Nephron progenitor cell (in vitro differentiated cells): ENCODE data around the gene FEN1.

Source experiments
- DNase-seq: peaks from one replicate; pipeline ENCODE4 v3.0.0; 2021
- H3K27ac Mint-ChIP-seq: 2 replicates; pipeline ENCODE4 v1.8.0; 2021; ENCODE audit warnings: mild to moderate bottlenecking, moderate library complexity, mixed read lengths
- H3K27me3 Mint-ChIP-seq: 2 replicates; pipeline ENCODE4 v1.8.0; 2021; ENCODE audit warnings: mild to moderate bottlenecking, low read depth, mixed read lengths; ENCODE audit not compliant: poor library complexity
- H3K36me3 Mint-ChIP-seq: 2 replicates; pipeline ENCODE4 v1.8.0; 2021; ENCODE audit warnings: low read depth, mixed read lengths
- H3K4me1 Mint-ChIP-seq: 2 replicates; pipeline ENCODE4 v1.8.0; 2021; ENCODE audit warnings: mixed read lengths
- H3K4me3 Mint-ChIP-seq: 2 replicates; pipeline ENCODE4 v1.8.0; 2021; ENCODE audit warnings: mild to moderate bottlenecking, moderate library complexity, mixed read lengths
- H3K9me3 Mint-ChIP-seq: 2 replicates; pipeline ENCODE4 v1.8.0; 2021; ENCODE audit warnings: mild to moderate bottlenecking, moderate library complexity, mixed read lengths
- TF ChIP-seq, protein P1 (sequence below): fragments of 200-600 bp; sonication (generic); IDR thresholded peaks from 2 replicates; pipeline ENCODE4 v1.5.0; 2021; ENCODE audit warnings: antibody characterized with exemption

Gene FEN1, protein sequence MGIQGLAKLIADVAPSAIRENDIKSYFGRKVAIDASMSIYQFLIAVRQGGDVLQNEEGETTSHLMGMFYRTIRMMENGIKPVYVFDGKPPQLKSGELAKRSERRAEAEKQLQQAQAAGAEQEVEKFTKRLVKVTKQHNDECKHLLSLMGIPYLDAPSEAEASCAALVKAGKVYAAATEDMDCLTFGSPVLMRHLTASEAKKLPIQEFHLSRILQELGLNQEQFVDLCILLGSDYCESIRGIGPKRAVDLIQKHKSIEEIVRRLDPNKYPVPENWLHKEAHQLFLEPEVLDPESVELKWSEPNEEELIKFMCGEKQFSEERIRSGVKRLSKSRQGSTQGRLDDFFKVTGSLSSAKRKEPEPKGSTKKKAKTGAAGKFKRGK

DNA sequence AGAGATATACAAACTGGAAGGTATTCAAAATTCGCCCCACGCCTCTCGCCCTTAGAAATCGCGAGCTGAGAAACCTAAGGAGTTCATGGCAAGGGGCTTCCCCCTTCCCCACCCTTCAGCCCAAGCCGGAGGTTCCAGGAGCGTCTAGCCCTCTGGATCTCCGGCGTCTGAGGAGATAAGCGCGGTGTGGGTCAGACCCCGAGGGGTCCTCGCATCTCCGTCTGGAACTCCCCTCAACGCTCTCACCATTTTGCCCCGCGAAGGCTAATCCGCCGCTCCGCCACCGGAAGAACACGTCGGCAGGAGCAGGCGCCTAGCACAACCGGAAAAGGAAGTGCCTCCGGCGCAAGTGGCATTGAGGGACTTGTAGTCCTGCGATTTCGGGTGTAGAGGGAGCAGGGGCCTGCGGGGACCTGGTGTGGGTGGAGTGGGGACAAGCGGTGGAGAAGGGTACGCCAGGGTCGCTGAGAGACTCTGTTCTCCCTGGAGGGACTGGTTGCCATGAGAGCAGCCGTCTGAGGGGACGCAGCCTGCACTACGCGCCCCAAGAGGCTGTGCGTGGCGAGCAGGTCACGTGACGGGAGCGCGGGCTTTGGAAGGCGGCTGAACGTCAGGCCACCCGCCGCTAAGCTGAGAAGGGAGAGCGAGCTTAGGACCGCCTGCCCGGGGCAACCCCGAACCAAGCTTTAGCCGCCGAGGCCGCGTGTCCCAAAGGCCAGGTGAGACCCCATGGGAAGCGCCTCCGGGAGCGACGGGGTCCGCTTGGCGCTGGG lies at the start of gene FEN1, which contains the start of gene TMEM258:
Gene FEN1 (plus strand): TSS at position 602 of the 773 bp plus-strand sequence. CDS start 2,451 bp downstream, outside the sequence.
Gene TMEM258 (minus strand): TSS at position 290 of the 773 bp plus-strand sequence. CDS start 41 bp downstream, at position 249.
- Mint-ChIP-seq H3K4me1 (peaks cover 48% of the 10 kb centered on the region), H3K27me3 (no peaks in the 10 kb centered on the region), H3K36me3 (peaks cover 45% of the 10 kb centered on the region), H3K27ac (peak within 1 kb of the TSS; percentile 100), H3K9me3 (no peaks in the 10 kb centered on the region), H3K4me3 (peak within 1 kb of the TSS; percentile 96)
- DNase-seq, result peak; percentile 86
- TF ChIP-seq, protein P1, sequence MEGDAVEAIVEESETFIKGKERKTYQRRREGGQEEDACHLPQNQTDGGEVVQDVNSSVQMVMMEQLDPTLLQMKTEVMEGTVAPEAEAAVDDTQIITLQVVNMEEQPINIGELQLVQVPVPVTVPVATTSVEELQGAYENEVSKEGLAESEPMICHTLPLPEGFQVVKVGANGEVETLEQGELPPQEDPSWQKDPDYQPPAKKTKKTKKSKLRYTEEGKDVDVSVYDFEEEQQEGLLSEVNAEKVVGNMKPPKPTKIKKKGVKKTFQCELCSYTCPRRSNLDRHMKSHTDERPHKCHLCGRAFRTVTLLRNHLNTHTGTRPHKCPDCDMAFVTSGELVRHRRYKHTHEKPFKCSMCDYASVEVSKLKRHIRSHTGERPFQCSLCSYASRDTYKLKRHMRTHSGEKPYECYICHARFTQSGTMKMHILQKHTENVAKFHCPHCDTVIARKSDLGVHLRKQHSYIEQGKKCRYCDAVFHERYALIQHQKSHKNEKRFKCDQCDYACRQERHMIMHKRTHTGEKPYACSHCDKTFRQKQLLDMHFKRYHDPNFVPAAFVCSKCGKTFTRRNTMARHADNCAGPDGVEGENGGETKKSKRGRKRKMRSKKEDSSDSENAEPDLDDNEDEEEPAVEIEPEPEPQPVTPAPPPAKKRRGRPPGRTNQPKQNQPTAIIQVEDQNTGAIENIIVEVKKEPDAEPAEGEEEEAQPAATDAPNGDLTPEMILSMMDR, result no peak

DNA sequence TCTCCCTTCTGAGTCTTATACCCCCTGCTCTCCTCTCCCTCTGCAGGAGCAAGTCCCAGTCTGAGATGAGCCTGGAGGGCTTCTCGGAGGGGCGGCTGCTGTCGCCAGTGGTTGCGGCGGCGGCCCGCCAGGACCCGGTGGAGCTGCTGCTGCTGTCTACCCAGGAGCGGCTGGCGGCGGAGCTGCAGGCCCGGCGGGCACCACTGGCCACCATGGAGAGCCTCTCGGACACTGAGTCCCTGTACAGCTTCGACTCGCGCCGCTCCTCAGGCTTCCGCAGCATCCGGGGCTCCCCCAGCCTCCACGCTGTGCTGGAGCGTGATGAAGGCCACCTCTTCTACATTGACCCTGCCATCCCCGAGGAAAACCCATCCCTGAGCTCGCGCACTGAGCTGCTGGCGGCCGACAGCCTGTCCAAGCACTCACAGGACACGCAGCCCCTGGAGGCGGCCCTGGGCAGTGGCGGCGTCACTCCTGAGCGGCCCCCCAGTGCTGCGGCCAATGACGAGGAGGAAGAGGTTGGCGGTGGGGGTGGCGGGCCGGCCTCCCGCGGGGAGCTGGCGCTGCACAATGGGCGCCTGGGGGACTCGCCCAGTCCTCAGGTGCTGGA lies 49.1 kb upstream of the FEN1 start:
- Mint-ChIP-seq H3K4me3 (no peak overlapping the region), H3K27ac (no peak overlapping the region), H3K4me1 (peaks cover 18% of the 10 kb centered on the region), H3K27me3 (peaks cover 3% of the 10 kb centered on the region), H3K9me3 (no peaks in the 10 kb centered on the region), H3K36me3 (peaks cover 7% of the 10 kb centered on the region)
- TF ChIP-seq, protein P1, result no peak
- DNase-seq, result no peak

DNA sequence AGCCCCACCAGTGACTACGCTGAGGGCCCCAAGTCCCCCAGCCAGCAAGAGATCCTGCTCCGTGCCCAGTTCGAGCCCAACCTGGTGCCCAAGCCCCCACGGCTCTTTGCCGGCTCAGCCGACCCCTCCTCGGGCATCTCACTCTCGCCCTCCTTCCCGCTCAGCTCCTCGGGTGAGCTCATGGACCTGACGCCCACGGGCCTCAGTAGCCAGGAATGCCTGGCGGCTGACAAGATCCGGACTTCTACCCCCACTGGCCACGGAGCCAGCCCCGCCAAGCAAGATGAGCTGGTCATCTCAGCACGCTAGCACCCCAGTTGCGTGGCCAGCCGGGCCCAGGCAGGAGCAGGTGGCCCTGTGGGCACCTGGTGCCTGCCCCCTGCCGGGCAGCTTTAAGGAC lies 48.5 kb upstream of the FEN1 start:
- H3K4me3 Mint-ChIP-seq, result no peak overlapping the region
- peaks cover 3% of the 10 kb centered on the region for H3K27me3 Mint-ChIP-seq
- H3K36me3 Mint-ChIP-seq, result peaks cover 7% of the 10 kb centered on the region
- H3K4me1 Mint-ChIP-seq, result peaks cover 24% of the 10 kb centered on the region
- H3K9me3 Mint-ChIP-seq, result no peaks in the 10 kb centered on the region
- TF ChIP-seq, protein P1, result no peak
- H3K27ac Mint-ChIP-seq, result no peak overlapping the region
- DNase-seq, result no peak

DNA sequence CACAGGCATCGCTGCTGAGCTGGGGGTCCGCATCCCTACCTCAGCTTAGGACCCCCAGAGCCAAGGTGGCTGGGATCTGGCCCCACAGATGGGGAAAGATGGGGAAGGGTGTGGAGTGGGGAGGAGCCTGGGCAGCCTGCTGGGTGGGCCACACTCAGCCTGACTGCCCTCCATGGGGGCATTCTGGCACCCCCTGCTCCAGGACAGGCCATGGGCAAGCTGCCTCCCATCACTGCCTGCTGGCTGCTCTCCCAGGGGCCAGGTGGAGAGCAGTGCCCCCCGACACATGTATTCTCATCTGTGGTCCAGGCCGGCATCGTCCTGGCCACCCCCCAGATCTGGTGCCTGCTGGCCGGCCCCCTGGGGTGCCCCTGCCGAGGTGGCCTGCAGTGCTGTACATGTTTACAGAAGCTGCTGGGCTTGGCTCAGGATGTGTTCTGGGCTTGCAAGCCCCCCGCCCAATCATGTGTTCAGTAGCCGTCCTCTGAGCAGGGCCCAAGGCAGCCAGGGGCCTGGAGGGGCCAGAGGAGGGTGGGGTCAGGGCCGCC lies 48.0 kb upstream of the FEN1 start:
- H3K9me3 Mint-ChIP-seq, result no peaks in the 10 kb centered on the region
- DNase-seq, result no peak
- H3K27ac Mint-ChIP-seq, result no peak overlapping the region
- peaks cover 3% of the 10 kb centered on the region for H3K27me3 Mint-ChIP-seq
- H3K36me3 Mint-ChIP-seq, result peaks cover 7% of the 10 kb centered on the region
- TF ChIP-seq, protein P1, result no peak
- no peak overlapping the region for H3K4me3 Mint-ChIP-seq
- H3K4me1 Mint-ChIP-seq, result peaks cover 29% of the 10 kb centered on the region

DNA sequence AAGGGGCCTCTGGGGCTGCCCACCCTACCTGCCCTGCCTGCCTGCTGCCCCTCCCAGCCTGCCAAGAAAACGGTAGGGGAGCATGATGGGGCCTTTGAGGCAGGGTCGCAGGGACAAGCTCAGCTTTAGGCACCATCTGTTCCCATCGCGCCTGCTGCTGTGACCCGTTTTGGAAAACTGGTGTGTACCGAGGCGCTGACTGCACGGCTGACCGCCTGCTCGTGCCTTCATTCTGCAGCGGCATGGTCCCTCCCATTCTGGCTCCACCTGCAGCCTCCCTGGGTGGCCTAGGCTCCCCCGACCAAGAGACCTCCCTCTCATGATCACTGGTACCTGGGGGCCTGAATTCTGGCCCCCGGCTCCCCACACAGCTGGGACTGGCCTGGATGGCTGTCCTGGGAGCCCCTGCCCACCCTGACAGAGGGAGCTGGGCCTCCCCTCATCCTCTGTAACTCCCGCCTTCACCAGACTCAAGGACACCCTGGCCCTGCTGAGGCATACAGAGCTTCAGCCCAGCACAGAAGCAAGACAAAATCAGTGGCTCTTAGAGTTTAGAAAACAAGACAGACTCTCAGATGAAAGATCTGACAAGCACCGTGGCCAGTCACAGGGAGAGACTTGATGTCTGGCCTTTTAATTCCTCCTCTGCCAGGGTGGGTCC lies 46.8 kb upstream of the FEN1 start:
- DNase-seq, result peak; percentile 41
- TF ChIP-seq, protein P1, result no peak
- Mint-ChIP-seq H3K9me3 (no peaks in the 10 kb centered on the region), H3K27me3 (peaks cover 5% of the 10 kb centered on the region), H3K4me3 (no peak overlapping the region), H3K36me3 (peaks cover 7% of the 10 kb centered on the region), H3K4me1 (peaks cover 39% of the 10 kb centered on the region), H3K27ac (peak overlapping the region; percentile 83)
